NCI-H2107 treated with DMSO at 0.1 percent for 48 hours (cell line): ENCODE measurements around the gene P4HA2.

Experiments used
- DNase-seq: peaks from one replicate; lab custom pipeline; 2025; ENCODE audit not compliant: unreplicated experiment; lab: John Stamatoyannopoulos, UW

P4HA2 gene

GRCh38 chr5:132225165-132226032, 2.3 kb downstream of the P4HA2 start:
- peak; percentile 2 for DNase-seq

- no peak for DNase-seq
Measured at GRCh38 chr5:132224716-132225115, 2.9 kb downstream of the P4HA2 start.

- DNase-seq: no peak
Measured at GRCh38 chr5:132223861-132224260, 3.8 kb downstream of the P4HA2 start.

- no peak for DNase-seq
Measured at GRCh38 chr5:132222649-132223038, 5.0 kb downstream of the P4HA2 start.

GRCh38 chr5:132221781-132222648, 5.6 kb downstream of the P4HA2 start:
- DNase-seq: no peak

GRCh38 chr5:132220491-132220890, 7.2 kb downstream of the P4HA2 start:
- DNase-seq: no peak

- DNase-seq: no peak
Measured at GRCh38 chr5:132219981-132220380, 7.7 kb downstream of the P4HA2 start.

- no peak for DNase-seq
Measured at GRCh38 chr5:132219289-132219970, 8.2 kb downstream of the P4HA2 start.

GRCh38 chr5:132218321-132218720, 9.3 kb downstream of the P4HA2 start:
- DNase-seq: no peak

- no peak for DNase-seq
Measured at GRCh38 chr5:132215329-132215728, 12.3 kb downstream of the P4HA2 start.

- no peak for DNase-seq
Measured at GRCh38 chr5:132214491-132214890, 13.2 kb downstream of the P4HA2 start.

GRCh38 chr5:132213666-132214065, 14.0 kb downstream of the P4HA2 start:
- no peak for DNase-seq

GRCh38 chr5:132211787-132212186, 15.9 kb downstream of the P4HA2 start:
- DNase-seq: no peak

- DNase-seq: no peak
Measured at GRCh38 chr5:132210944-132211343, 16.7 kb downstream of the P4HA2 start.

- DNase-seq: no peak
Measured at GRCh38 chr5:132209901-132210545, 17.6 kb downstream of the P4HA2 start.

- DNase-seq: no peak
Measured at GRCh38 chr5:132209131-132209530, 18.5 kb downstream of the P4HA2 start.

GRCh38 chr5:132207778-132208177, 19.9 kb downstream of the P4HA2 start:
- DNase-seq: no peak

- DNase-seq: no peak
Measured at GRCh38 chr5:132206782-132207181, 20.9 kb downstream of the P4HA2 start.

GRCh38 chr5:132205385-132206125, 22.1 kb downstream of the P4HA2 start:
- no peak for DNase-seq
